WTC11 (cell line): ENCODE results near the gene FNIP2. TPM values are rescaled to one million over a fixed set of nuclear protein-coding genes. Genes with fewer than 3 reads are reported as not detected.
"Not testable (repeated sequence)": the region's sequence is repeated elsewhere in the genome, so short reads cannot be mapped to it uniquely, and the experiment has no call there.

Source experiments
- ATAC-seq: fragments of 200-7000 bp; cut with Tn5 transposase; 2 replicates; pipeline ENCODE4 v1.10.0; 2021; ENCODE audit warnings: mild to moderate bottlenecking, moderate library complexity
- CTCF ChIA-PET: fragments of 300-600 bp; sonication (Branson Sonifier 250); formaldehyde crosslinking; loops from one replicate; lab custom pipeline; 2021; ENCODE audit warnings: antibody characterized with exemption; lab: Charles Lee
- POLR2A ChIA-PET: fragments of 350-600 bp; sonication (Branson Sonifier 250); formaldehyde crosslinking; loops from one replicate; lab custom pipeline; 2021; ENCODE audit warnings: antibody characterized with exemption; lab: Charles Lee
- DNase-seq: peaks from one replicate; pipeline ENCODE4 v3.0.0; 2021; ENCODE audit warnings: low spot score
- H3K27ac Mint-ChIP-seq: 2 replicates; pipeline ENCODE4 v1.8.0; 2021; ENCODE audit warnings: mixed read lengths
- H3K27me3 Mint-ChIP-seq: 2 replicates; pipeline ENCODE4 v1.8.0; 2021; ENCODE audit warnings: low read depth, mild to moderate bottlenecking, moderate library complexity, mixed read lengths
- H3K36me3 Mint-ChIP-seq: 2 replicates; pipeline ENCODE4 v1.8.0; 2021; ENCODE audit warnings: mixed read lengths
- H3K4me1 Mint-ChIP-seq: 2 replicates; pipeline ENCODE4 v1.8.0; 2022; ENCODE audit warnings: mixed read lengths
- H3K4me3 Mint-ChIP-seq: 2 replicates; pipeline ENCODE4 v1.8.0; 2021; ENCODE audit warnings: mild to moderate bottlenecking, moderate library complexity, mixed read lengths
- H3K9me3 Mint-ChIP-seq: 2 replicates; pipeline ENCODE4 v1.8.0; 2021; ENCODE audit warnings: mixed read lengths
- ESRRA ChIP-seq: sonication (generic); formaldehyde crosslinking; IDR thresholded peaks from 2 replicates; pipeline ENCODE4 v1.8.1; 2022; ENCODE audit warnings: mild to moderate bottlenecking, missing genetic modification reagents, borderline replicate concordance
- FOXK1 ChIP-seq: sonication (generic); formaldehyde crosslinking; IDR thresholded peaks from 2 replicates; pipeline ENCODE4 v1.8.0; 2022; ENCODE audit warnings: mild to moderate bottlenecking, moderate library complexity, missing genetic modification reagents
- ZNF121 ChIP-seq: sonication (generic); formaldehyde crosslinking; IDR thresholded peaks from 2 replicates; pipeline ENCODE4 v1.8.0; 2023; ENCODE audit warnings: missing genetic modification reagents
- ZNF138 ChIP-seq: sonication (generic); formaldehyde crosslinking; conservative IDR thresholded peaks from 2 replicates; pipeline ENCODE4 v1.8.1; 2022; ENCODE audit warnings: mild to moderate bottlenecking, moderate library complexity, missing genetic modification reagents
- total RNA-seq: library from RNA; stranded (reverse); gene quantifications from 3 replicates; pipeline ENCODE4 v1.2.3, GENCODE V29; 2021
- TF ChIP-seq, protein P1 (sequence below): sonication (generic); formaldehyde crosslinking; conservative IDR thresholded peaks from 2 replicates; pipeline ENCODE4 v1.8.1; 2023; ENCODE audit warnings: mild to moderate bottlenecking, low read depth, missing genetic modification reagents, moderate library complexity
- TF ChIP-seq, protein P2 (sequence below): sonication (generic); formaldehyde crosslinking; IDR thresholded peaks from 2 replicates; pipeline ENCODE4 v1.8.1; 2023; ENCODE audit warnings: mild to moderate bottlenecking, missing genetic modification reagents
- TF ChIP-seq, protein P3 (sequence below): sonication (generic); formaldehyde crosslinking; IDR thresholded peaks from 2 replicates; pipeline ENCODE4 v1.8.0; 2022; ENCODE audit warnings: missing genetic modification reagents
- TF ChIP-seq, protein P4 (sequence below): sonication (generic); formaldehyde crosslinking; IDR thresholded peaks from 2 replicates; pipeline ENCODE4 v1.8.0; 2022; ENCODE audit warnings: mild to moderate bottlenecking, missing genetic modification reagents
- TF ChIP-seq, protein P5 (sequence below): sonication (generic); formaldehyde crosslinking; IDR thresholded peaks from 2 replicates; pipeline ENCODE4 v1.8.0; 2023; ENCODE audit warnings: mild to moderate bottlenecking, missing genetic modification reagents
- TF ChIP-seq, protein P6 (sequence below): sonication (generic); formaldehyde crosslinking; IDR thresholded peaks from 2 replicates; pipeline ENCODE4 v1.8.1; 2022; ENCODE audit warnings: mild to moderate bottlenecking, missing genetic modification reagents, moderate library complexity, borderline replicate concordance
- TF ChIP-seq, protein P7 (sequence below): sonication (generic); formaldehyde crosslinking; IDR thresholded peaks from 2 replicates; pipeline ENCODE4 v1.8.1; 2023; ENCODE audit warnings: mild to moderate bottlenecking, missing genetic modification reagents, borderline replicate concordance

Gene FNIP2
- total RNA-seq, 1 experiment from 2014 or later, result 8.6 TPM

DNA sequence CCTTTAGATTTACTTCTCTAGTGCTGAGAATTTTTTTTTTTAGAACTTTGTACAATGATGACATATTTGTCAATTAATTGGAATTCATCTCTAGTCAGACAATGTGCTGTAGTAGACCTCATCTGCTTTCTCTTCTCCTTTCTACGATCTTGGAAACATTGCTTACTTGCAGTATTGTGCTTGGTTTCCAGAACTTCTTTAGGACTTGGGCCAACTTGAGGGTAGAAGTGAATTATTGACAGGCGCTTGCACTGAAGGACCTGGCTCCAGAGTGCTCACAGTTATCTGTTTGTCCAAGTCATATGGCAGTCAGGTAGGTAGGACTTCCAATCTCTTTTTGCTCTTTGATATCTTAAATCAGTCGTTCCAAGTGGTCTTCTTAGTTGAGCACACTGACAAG, 39.6 kb downstream of the FNIP2 start:
- no peaks in the 10 kb centered on the region for H3K36me3 Mint-ChIP-seq
- CTCF ChIA-PET, result no interaction called here
- ATAC-seq, result no peak
- H3K4me3 Mint-ChIP-seq, result no peak overlapping the region
- H3K27me3 Mint-ChIP-seq, result no peaks in the 10 kb centered on the region
- POLR2A ChIA-PET, result no interaction called here
- H3K9me3 Mint-ChIP-seq, result no peaks in the 10 kb centered on the region
- H3K4me1 Mint-ChIP-seq, result peaks cover 19% of the 10 kb centered on the region
- H3K27ac Mint-ChIP-seq, result no peak overlapping the region
- DNase-seq, result no peak
- TF ChIP-seq FOXK1 (CRISPR knock-in tag), result no peak
- TF ChIP-seq, protein P1, sequence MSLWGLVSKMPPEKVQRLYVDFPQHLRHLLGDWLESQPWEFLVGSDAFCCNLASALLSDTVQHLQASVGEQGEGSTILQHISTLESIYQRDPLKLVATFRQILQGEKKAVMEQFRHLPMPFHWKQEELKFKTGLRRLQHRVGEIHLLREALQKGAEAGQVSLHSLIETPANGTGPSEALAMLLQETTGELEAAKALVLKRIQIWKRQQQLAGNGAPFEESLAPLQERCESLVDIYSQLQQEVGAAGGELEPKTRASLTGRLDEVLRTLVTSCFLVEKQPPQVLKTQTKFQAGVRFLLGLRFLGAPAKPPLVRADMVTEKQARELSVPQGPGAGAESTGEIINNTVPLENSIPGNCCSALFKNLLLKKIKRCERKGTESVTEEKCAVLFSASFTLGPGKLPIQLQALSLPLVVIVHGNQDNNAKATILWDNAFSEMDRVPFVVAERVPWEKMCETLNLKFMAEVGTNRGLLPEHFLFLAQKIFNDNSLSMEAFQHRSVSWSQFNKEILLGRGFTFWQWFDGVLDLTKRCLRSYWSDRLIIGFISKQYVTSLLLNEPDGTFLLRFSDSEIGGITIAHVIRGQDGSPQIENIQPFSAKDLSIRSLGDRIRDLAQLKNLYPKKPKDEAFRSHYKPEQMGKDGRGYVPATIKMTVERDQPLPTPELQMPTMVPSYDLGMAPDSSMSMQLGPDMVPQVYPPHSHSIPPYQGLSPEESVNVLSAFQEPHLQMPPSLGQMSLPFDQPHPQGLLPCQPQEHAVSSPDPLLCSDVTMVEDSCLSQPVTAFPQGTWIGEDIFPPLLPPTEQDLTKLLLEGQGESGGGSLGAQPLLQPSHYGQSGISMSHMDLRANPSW, result no peak
- no peak for TF ChIP-seq ESRRA (CRISPR knock-in tag)
- TF ChIP-seq, protein P2, sequence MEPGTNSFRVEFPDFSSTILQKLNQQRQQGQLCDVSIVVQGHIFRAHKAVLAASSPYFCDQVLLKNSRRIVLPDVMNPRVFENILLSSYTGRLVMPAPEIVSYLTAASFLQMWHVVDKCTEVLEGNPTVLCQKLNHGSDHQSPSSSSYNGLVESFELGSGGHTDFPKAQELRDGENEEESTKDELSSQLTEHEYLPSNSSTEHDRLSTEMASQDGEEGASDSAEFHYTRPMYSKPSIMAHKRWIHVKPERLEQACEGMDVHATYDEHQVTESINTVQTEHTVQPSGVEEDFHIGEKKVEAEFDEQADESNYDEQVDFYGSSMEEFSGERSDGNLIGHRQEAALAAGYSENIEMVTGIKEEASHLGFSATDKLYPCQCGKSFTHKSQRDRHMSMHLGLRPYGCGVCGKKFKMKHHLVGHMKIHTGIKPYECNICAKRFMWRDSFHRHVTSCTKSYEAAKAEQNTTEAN, result no peak
- no peak for TF ChIP-seq ZNF138
- TF ChIP-seq, protein P3, sequence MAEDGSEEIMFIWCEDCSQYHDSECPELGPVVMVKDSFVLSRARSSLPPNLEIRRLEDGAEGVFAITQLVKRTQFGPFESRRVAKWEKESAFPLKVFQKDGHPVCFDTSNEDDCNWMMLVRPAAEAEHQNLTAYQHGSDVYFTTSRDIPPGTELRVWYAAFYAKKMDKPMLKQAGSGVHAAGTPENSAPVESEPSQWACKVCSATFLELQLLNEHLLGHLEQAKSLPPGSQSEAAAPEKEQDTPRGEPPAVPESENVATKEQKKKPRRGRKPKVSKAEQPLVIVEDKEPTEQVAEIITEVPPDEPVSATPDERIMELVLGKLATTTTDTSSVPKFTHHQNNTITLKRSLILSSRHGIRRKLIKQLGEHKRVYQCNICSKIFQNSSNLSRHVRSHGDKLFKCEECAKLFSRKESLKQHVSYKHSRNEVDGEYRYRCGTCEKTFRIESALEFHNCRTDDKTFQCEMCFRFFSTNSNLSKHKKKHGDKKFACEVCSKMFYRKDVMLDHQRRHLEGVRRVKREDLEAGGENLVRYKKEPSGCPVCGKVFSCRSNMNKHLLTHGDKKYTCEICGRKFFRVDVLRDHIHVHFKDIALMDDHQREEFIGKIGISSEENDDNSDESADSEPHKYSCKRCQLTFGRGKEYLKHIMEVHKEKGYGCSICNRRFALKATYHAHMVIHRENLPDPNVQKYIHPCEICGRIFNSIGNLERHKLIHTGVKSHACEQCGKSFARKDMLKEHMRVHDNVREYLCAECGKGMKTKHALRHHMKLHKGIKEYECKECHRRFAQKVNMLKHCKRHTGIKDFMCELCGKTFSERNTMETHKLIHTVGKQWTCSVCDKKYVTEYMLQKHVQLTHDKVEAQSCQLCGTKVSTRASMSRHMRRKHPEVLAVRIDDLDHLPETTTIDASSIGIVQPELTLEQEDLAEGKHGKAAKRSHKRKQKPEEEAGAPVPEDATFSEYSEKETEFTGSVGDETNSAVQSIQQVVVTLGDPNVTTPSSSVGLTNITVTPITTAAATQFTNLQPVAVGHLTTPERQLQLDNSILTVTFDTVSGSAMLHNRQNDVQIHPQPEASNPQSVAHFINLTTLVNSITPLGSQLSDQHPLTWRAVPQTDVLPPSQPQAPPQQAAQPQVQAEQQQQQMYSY (CRISPR knock-in tag), result no peak
- TF ChIP-seq, all 79 proteins: peak for 0

DNA sequence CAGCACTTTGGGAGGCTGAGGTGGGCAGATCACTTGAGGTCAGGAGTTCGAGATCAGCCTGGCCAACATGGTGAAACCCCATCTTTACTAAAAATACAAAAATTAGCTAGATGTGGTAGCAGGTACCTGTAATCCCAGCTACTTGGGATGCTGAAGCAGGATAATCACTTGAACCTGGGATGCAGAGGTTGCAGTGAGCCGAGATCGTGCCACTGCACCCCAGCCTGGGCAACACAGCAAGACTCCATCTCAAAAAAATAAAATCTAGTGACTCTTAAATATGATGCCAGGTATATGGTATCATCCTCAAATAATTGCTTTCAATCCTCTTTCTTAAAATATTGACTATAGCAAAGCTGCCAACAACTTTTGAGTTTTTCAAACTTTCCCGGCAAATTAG, 40.4 kb downstream of the FNIP2 start:
- not testable (repeated sequence) for H3K4me3 Mint-ChIP-seq, H3K27me3 Mint-ChIP-seq, H3K9me3 Mint-ChIP-seq, H3K36me3 Mint-ChIP-seq
- TF ChIP-seq ZNF121 (CRISPR knock-in tag), result 0 out of 2 replicates have a peak, but pooled peaks have one; percentile 3
- TF ChIP-seq, all 79 proteins: peak for 1; not testable (repeated sequence) for 78
- POLR2A ChIA-PET, DNase-seq, H3K27ac Mint-ChIP-seq, CTCF ChIA-PET, ATAC-seq: not testable (repeated sequence)
- H3K4me1 Mint-ChIP-seq, result peaks cover 25% of the 10 kb centered on the region

DNA sequence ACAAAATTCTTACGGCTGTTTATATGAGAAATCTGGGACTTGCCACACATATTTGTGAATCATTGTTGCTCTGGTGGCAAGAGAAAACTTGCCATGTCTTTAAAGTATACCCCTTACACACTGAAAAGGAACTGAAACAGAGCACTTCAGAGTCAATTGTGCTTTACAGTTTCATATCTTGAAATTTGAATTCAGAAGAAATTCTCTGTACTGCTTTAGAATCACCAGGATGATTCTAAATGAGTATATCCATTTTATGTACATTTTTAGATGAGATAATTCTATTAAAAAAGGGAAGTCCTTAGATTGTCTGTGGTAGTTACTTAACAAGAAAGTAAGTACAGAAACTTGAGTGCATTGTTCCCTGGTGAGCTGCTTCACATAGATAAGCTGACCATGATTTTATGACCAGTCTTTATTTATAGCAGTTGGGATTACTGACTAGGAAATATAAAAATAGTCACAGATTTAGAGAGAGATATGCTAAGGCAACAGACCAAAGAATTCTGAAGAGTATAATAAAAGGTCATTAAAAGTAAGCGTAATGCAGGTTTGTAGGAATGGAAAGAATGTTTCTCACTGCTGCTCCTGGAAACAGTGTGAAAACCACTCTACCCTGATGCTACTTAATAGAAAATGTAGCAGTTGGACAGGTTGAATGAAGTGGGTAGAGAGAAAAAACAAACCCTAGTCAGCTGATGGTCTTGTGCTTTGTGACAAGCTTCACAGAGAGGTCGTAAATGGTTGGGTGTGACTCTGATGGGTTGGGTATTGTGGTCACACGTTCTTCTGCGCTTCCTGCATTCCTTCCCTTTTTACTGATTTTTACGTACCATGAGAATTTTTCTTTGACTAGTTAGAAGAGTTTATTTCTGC, 41.0 kb downstream of the FNIP2 start:
- ChIA-PET POLR2A (no interaction called here), CTCF (no interaction called here)
- H3K27me3 Mint-ChIP-seq, result no peaks in the 10 kb centered on the region
- 0 out of 2 replicates have a peak overlapping the region, but pooled peaks have one; percentile 12 for H3K27ac Mint-ChIP-seq
- peaks cover 27% of the 10 kb centered on the region for H3K4me1 Mint-ChIP-seq
- H3K9me3 Mint-ChIP-seq, result no peaks in the 10 kb centered on the region
- no peak for DNase-seq
- no peak for ATAC-seq
- H3K4me3 Mint-ChIP-seq, result no peak overlapping the region
- no peaks in the 10 kb centered on the region for H3K36me3 Mint-ChIP-seq
- TF ChIP-seq, protein P4, sequence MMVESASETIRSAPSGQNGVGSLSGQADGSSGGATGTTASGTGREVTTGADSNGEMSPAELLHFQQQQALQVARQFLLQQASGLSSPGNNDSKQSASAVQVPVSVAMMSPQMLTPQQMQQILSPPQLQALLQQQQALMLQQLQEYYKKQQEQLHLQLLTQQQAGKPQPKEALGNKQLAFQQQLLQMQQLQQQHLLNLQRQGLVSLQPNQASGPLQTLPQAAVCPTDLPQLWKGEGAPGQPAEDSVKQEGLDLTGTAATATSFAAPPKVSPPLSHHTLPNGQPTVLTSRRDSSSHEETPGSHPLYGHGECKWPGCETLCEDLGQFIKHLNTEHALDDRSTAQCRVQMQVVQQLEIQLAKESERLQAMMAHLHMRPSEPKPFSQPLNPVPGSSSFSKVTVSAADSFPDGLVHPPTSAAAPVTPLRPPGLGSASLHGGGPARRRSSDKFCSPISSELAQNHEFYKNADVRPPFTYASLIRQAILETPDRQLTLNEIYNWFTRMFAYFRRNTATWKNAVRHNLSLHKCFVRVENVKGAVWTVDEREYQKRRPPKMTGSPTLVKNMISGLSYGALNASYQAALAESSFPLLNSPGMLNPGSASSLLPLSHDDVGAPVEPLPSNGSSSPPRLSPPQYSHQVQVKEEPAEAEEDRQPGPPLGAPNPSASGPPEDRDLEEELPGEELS (CRISPR knock-in tag), result no peak
- TF ChIP-seq, protein P5, sequence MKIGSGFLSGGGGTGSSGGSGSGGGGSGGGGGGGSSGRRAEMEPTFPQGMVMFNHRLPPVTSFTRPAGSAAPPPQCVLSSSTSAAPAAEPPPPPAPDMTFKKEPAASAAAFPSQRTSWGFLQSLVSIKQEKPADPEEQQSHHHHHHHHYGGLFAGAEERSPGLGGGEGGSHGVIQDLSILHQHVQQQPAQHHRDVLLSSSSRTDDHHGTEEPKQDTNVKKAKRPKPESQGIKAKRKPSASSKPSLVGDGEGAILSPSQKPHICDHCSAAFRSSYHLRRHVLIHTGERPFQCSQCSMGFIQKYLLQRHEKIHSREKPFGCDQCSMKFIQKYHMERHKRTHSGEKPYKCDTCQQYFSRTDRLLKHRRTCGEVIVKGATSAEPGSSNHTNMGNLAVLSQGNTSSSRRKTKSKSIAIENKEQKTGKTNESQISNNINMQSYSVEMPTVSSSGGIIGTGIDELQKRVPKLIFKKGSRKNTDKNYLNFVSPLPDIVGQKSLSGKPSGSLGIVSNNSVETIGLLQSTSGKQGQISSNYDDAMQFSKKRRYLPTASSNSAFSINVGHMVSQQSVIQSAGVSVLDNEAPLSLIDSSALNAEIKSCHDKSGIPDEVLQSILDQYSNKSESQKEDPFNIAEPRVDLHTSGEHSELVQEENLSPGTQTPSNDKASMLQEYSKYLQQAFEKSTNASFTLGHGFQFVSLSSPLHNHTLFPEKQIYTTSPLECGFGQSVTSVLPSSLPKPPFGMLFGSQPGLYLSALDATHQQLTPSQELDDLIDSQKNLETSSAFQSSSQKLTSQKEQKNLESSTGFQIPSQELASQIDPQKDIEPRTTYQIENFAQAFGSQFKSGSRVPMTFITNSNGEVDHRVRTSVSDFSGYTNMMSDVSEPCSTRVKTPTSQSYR, result no peak
- TF ChIP-seq, protein P6, sequence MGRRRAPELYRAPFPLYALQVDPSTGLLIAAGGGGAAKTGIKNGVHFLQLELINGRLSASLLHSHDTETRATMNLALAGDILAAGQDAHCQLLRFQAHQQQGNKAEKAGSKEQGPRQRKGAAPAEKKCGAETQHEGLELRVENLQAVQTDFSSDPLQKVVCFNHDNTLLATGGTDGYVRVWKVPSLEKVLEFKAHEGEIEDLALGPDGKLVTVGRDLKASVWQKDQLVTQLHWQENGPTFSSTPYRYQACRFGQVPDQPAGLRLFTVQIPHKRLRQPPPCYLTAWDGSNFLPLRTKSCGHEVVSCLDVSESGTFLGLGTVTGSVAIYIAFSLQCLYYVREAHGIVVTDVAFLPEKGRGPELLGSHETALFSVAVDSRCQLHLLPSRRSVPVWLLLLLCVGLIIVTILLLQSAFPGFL, result no peak
- TF ChIP-seq, protein P7, sequence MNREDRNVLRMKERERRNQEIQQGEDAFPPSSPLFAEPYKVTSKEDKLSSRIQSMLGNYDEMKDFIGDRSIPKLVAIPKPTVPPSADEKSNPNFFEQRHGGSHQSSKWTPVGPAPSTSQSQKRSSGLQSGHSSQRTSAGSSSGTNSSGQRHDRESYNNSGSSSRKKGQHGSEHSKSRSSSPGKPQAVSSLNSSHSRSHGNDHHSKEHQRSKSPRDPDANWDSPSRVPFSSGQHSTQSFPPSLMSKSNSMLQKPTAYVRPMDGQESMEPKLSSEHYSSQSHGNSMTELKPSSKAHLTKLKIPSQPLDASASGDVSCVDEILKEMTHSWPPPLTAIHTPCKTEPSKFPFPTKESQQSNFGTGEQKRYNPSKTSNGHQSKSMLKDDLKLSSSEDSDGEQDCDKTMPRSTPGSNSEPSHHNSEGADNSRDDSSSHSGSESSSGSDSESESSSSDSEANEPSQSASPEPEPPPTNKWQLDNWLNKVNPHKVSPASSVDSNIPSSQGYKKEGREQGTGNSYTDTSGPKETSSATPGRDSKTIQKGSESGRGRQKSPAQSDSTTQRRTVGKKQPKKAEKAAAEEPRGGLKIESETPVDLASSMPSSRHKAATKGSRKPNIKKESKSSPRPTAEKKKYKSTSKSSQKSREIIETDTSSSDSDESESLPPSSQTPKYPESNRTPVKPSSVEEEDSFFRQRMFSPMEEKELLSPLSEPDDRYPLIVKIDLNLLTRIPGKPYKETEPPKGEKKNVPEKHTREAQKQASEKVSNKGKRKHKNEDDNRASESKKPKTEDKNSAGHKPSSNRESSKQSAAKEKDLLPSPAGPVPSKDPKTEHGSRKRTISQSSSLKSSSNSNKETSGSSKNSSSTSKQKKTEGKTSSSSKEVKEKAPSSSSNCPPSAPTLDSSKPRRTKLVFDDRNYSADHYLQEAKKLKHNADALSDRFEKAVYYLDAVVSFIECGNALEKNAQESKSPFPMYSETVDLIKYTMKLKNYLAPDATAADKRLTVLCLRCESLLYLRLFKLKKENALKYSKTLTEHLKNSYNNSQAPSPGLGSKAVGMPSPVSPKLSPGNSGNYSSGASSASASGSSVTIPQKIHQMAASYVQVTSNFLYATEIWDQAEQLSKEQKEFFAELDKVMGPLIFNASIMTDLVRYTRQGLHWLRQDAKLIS (CRISPR knock-in tag), result no peak
